ENCODE measurements around the gene GJA4. TPM values are rescaled to one million over a fixed set of nuclear protein-coding genes. Genes with fewer than 3 reads are reported as not detected.

The GJA4 gene
- total and polyA plus RNA-seq, 8 donors, result 21.1 to 34.7 (median 29.1) TPM

- ATAC-seq, result no peak
- no peak overlapping the region for H3K4me3 ChIP-seq
- H3K9me3 ChIP-seq, result no peaks in the 10 kb centered on the region
- H3K27me3 ChIP-seq, result no peaks in the 10 kb centered on the region
- no peak for DNase-seq
- no peaks in the 10 kb centered on the region for H3K4me1 ChIP-seq
- no peak overlapping the region for H3K27ac ChIP-seq
- intact Hi-C loops (cut with DNase I), result no loop called here
- no peaks in the 10 kb centered on the region for H3K36me3 ChIP-seq
- no peak for TF ChIP-seq CTCF (IDR thresholded peaks at IDR 0.05)
These were observed 39.6 kb upstream of the GJA4 start for GRCh38 chr1:34753163-34753562.

GRCh38 chr1:34754964-34755637, 37.7 kb upstream of the GJA4 start, which contains the start of gene GJB5:
TSS of gene GJB5 (plus strand) at chr1:34755047. CDS start at chr1:34757331, 2,284 bp downstream.
- Histone ChIP-seq H3K9me3 (no peaks in the 10 kb centered on the region), H3K27ac (no peak within 1 kb of the TSS), H3K36me3 (no peaks in the 10 kb centered on the region), H3K27me3 (no peaks in the 10 kb centered on the region), H3K4me3 (no peak within 1 kb of the TSS), H3K4me1 (no peaks in the 10 kb centered on the region)
- no peak for TF ChIP-seq CTCF (IDR thresholded peaks at IDR 0.05)
- intact Hi-C loops (cut with DNase I), result no loop called here
- no peak for DNase-seq
- ATAC-seq, result no peak

- Histone ChIP-seq H3K4me3 (no peak overlapping the region), H3K4me1 (no peaks in the 10 kb centered on the region), H3K9me3 (no peaks in the 10 kb centered on the region), H3K27ac (no peak overlapping the region), H3K36me3 (no peaks in the 10 kb centered on the region), H3K27me3 (no peaks in the 10 kb centered on the region)
- no peak for DNase-seq
- intact Hi-C loops (cut with DNase I), result no loop called here
- ATAC-seq, result no peak
- no peak for TF ChIP-seq CTCF (IDR thresholded peaks at IDR 0.05)
These were observed 36.8 kb upstream of the GJA4 start for GRCh38 chr1:34755961-34756360.

- DNase-seq (no peak), ATAC-seq (no peak)
- H3K4me3 ChIP-seq, result no peak overlapping the region
- H3K9me3 ChIP-seq, result no peaks in the 10 kb centered on the region
- H3K27me3 ChIP-seq, result no peaks in the 10 kb centered on the region
- H3K36me3 ChIP-seq, result no peaks in the 10 kb centered on the region
- H3K27ac ChIP-seq, result no peak overlapping the region
- H3K4me1 ChIP-seq, result no peaks in the 10 kb centered on the region
- intact Hi-C loops (cut with DNase I), result no loop called here
- TF ChIP-seq CTCF (IDR thresholded peaks at IDR 0.05), result no peak
These were observed 35.4 kb upstream of the GJA4 start for GRCh38 chr1:34757386-34757785.

- Histone ChIP-seq H3K27ac (no peak overlapping the region), H3K36me3 (no peaks in the 10 kb centered on the region), H3K27me3 (peaks cover 0 to 4% of the 10 kb centered on the region in 2 donors), H3K4me3 (no peak overlapping the region), H3K9me3 (no peaks in the 10 kb centered on the region), H3K4me1 (no peaks in the 10 kb centered on the region)
- ATAC-seq, result no peak
- TF ChIP-seq CTCF (IDR thresholded peaks at IDR 0.05), result no peak
- intact Hi-C loops (cut with DNase I), result no loop called here
- no peak for DNase-seq
These were observed 34.0 kb upstream of the GJA4 start for GRCh38 chr1:34758751-34759150.
